ENCODE data around the gene ELK3.

The ELK3 gene

GRCh38 chr12:96210376-96211055 lies 16.3 kb downstream of the ELK3 start:
- FAIRE-seq (no peak), DNase-seq (ENCODE audit: insufficient read length, low spot score) (no peak)

- peak; percentile 64 for FAIRE-seq
- no peak for DNase-seq (ENCODE audit: insufficient read length, low spot score)
Observed at GRCh38 chr12:96211988-96212387, 17.8 kb downstream of the ELK3 start.

- no peak for FAIRE-seq
- no peak for DNase-seq (ENCODE audit: insufficient read length, low spot score)
Observed at GRCh38 chr12:96212456-96213375, 18.5 kb downstream of the ELK3 start.

GRCh38 chr12:96213869-96214268 lies 19.7 kb downstream of the ELK3 start:
- no peak for DNase-seq (ENCODE audit: insufficient read length, low spot score)
- no peak for FAIRE-seq

GRCh38 chr12:96215919-96216273 lies 21.7 kb downstream of the ELK3 start:
- DNase-seq (ENCODE audit: insufficient read length, low spot score) (no peak), FAIRE-seq (no peak)

GRCh38 chr12:96218989-96219678 lies 25.0 kb downstream of the ELK3 start:
- DNase-seq (ENCODE audit: insufficient read length, low spot score): no peak

GRCh38 chr12:96219700-96220206 lies 25.6 kb downstream of the ELK3 start:
- FAIRE-seq (no peak), DNase-seq (ENCODE audit: insufficient read length, low spot score) (no peak)

More at GRCh38 chr12:96218989-96219678, 25.0 kb downstream of the ELK3 start:
- FAIRE-seq: no peak

GRCh38 chr12:96220902-96221301 lies 26.7 kb downstream of the ELK3 start:
- no peak for FAIRE-seq
- DNase-seq (ENCODE audit: insufficient read length, low spot score): no peak

GRCh38 chr12:96221391-96221790 lies 27.2 kb downstream of the ELK3 start:
- FAIRE-seq: no peak

GRCh38 chr12:96223411-96224218 lies 29.4 kb downstream of the ELK3 start:
- DNase-seq (ENCODE audit: insufficient read length, low spot score): no peak
- no peak for FAIRE-seq

More at GRCh38 chr12:96221391-96221790, 27.2 kb downstream of the ELK3 start:
- no peak for DNase-seq (ENCODE audit: insufficient read length, low spot score)

- no peak for FAIRE-seq
- DNase-seq (ENCODE audit: insufficient read length, low spot score): no peak
Observed at GRCh38 chr12:96224219-96224615, 30.0 kb downstream of the ELK3 start.

GRCh38 chr12:96225044-96225855 lies 31.1 kb downstream of the ELK3 start:
- FAIRE-seq: no peak

GRCh38 chr12:96225994-96226399 lies 31.8 kb downstream of the ELK3 start:
- FAIRE-seq (no peak), DNase-seq (ENCODE audit: insufficient read length, low spot score) (no peak)

More at GRCh38 chr12:96225044-96225855, 31.1 kb downstream of the ELK3 start:
- no peak for DNase-seq (ENCODE audit: insufficient read length, low spot score)

GRCh38 chr12:96226401-96226800 lies 32.2 kb downstream of the ELK3 start:
- DNase-seq (ENCODE audit: insufficient read length, low spot score) (no peak), FAIRE-seq (no peak)

GRCh38 chr12:96226801-96227348 lies 32.7 kb downstream of the ELK3 start:
- no peak for DNase-seq (ENCODE audit: insufficient read length, low spot score)
- FAIRE-seq: no peak

- no peak for DNase-seq (ENCODE audit: insufficient read length, low spot score)
- FAIRE-seq: no peak
Observed at GRCh38 chr12:96227365-96228106, 33.4 kb downstream of the ELK3 start.

GRCh38 chr12:96228566-96229248 lies 34.5 kb downstream of the ELK3 start:
- no peak for FAIRE-seq
- no peak for DNase-seq (ENCODE audit: insufficient read length, low spot score)

GRCh38 chr12:96230646-96231045 lies 36.5 kb downstream of the ELK3 start:
- DNase-seq (ENCODE audit: insufficient read length, low spot score): no peak
- FAIRE-seq: no peak

All from GM19239 (cell line).